Tibial nerve (tissue), 4 donors: ENCODE measurements around the gene GAB1.

Experiments
- EP300 ChIP-seq, 2 donors: sonication (generic); formaldehyde crosslinking; IDR thresholded peaks; one replicate each; pipeline ENCODE4 v1.6.1; 2017; ENCODE audit warnings: antibody characterized with exemption in 2 of 2, mild to moderate bottlenecking in 1 of 2
- POLR2A ChIP-seq, 2 donors: fragments of 450-650 bp; IDR thresholded peaks; one replicate each; pipeline ENCODE4 v1.6.1; 2017; ENCODE audit warnings: antibody characterized with exemption in 2 of 2, mild to moderate bottlenecking in 2 of 2, moderate library complexity in 2 of 2
- TF ChIP-seq, protein P1 (sequence below), 5 experiments: fragments of 200-600 bp in 3 of 5; fragments of 450-650 bp in 2 of 5; sonication (generic) in 3 of 5; IDR thresholded peaks; one replicate each; pipeline ENCODE4 v1.5.1; 2016 to 2019; ENCODE audit warnings: antibody characterized with exemption in 5 of 5, mild to moderate bottlenecking in 3 of 5, moderate library complexity in 2 of 5

- TF ChIP-seq, protein P1, sequence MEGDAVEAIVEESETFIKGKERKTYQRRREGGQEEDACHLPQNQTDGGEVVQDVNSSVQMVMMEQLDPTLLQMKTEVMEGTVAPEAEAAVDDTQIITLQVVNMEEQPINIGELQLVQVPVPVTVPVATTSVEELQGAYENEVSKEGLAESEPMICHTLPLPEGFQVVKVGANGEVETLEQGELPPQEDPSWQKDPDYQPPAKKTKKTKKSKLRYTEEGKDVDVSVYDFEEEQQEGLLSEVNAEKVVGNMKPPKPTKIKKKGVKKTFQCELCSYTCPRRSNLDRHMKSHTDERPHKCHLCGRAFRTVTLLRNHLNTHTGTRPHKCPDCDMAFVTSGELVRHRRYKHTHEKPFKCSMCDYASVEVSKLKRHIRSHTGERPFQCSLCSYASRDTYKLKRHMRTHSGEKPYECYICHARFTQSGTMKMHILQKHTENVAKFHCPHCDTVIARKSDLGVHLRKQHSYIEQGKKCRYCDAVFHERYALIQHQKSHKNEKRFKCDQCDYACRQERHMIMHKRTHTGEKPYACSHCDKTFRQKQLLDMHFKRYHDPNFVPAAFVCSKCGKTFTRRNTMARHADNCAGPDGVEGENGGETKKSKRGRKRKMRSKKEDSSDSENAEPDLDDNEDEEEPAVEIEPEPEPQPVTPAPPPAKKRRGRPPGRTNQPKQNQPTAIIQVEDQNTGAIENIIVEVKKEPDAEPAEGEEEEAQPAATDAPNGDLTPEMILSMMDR (IDR thresholded peaks at IDR 0.05), result peak; percentile 37 to 56 (median 48)
- TF ChIP-seq POLR2A (IDR thresholded peaks at IDR 0.05) (no peak), EP300 (IDR thresholded peaks at IDR 0.05) (peak in 1 of 2 donors; percentile 21)
Observed at GRCh38 chr4:143375326-143376073, 38.8 kb downstream of the GAB1 start.
